SK-N-SH treated with all-trans-retinoic acid at 6 μM for 48 hours (cell line): ENCODE measurements around the gene MRPL52.

Experiments used
- CREB5 ChIP-seq: fragments of 250-450 bp; sonication (Bioruptor Pico); IDR thresholded peaks from 2 replicates; pipeline ENCODE4 v1.5.1; 2020; ENCODE audit warnings: low read depth, mild to moderate bottlenecking, moderate library complexity
- CSDC2 ChIP-seq: fragments of 250-450 bp; sonication (Bioruptor Pico); IDR thresholded peaks from 2 replicates; pipeline ENCODE4 v1.5.0; 2020; ENCODE audit warnings: mild to moderate bottlenecking, moderate library complexity
- CSRNP3 ChIP-seq: fragments of 250-450 bp; sonication (Bioruptor Pico); IDR thresholded peaks from 2 replicates; pipeline ENCODE4 v1.5.1; 2021; ENCODE audit warnings: mild to moderate bottlenecking, moderate library complexity
- GLIS3 ChIP-seq: fragments of 250-450 bp; sonication (Bioruptor Pico); IDR thresholded peaks from 2 replicates; pipeline ENCODE4 v1.5.0; 2020; ENCODE audit warnings: mild to moderate bottlenecking, moderate library complexity
- OSR1 ChIP-seq: fragments of 250-450 bp; sonication (Bioruptor Pico); IDR thresholded peaks from 2 replicates; pipeline ENCODE4 v1.8.0; 2022; ENCODE audit warnings: moderate library complexity, mild to moderate bottlenecking, inconsistent platforms
- PATZ1 ChIP-seq: fragments of 250-450 bp; sonication (Bioruptor Pico); IDR thresholded peaks from 2 replicates; pipeline ENCODE4 v1.8.0; 2020; ENCODE audit warnings: mild to moderate bottlenecking, moderate library complexity, borderline replicate concordance
- TCF4 ChIP-seq: fragments of 250-450 bp; sonication (Bioruptor Pico); IDR thresholded peaks from 2 replicates; pipeline ENCODE4 v1.8.0; 2021; ENCODE audit warnings: mild to moderate bottlenecking, moderate library complexity, borderline replicate concordance
- ZNF70 ChIP-seq: fragments of 450-650 bp; formaldehyde crosslinking; IDR thresholded peaks from 2 replicates; pipeline ENCODE4 v1.5.0; 2020; ENCODE audit warnings: mild to moderate bottlenecking, moderate library complexity

- TF ChIP-seq CSRNP3 (CRISPR knock-in tag) (no peak), PATZ1 (CRISPR knock-in tag) (no peak), GLIS3 (no peak), CREB5 (CRISPR knock-in tag) (no peak), OSR1 (CRISPR knock-in tag) (no peak), CSDC2 (CRISPR knock-in tag) (no peak), ZNF70 (CRISPR knock-in tag) (no peak), TCF4 (no peak)
Observed at GRCh38 chr14:22843123-22843925, 13.6 kb downstream of the MRPL52 start.
